GM12878 (cell line): ENCODE data around the gene MUSK. TPM values are rescaled to one million over a fixed set of nuclear protein-coding genes. Genes with fewer than 3 reads are reported as not detected.

Experiments used
- ATAC-seq: fragments of 200-7000 bp; cut with Tn5 transposase; 3 replicates; pipeline ENCODE4 v1.9.1; 2020; ENCODE audit warnings: mild to moderate bottlenecking, moderate library complexity
- BruUV-seq: library from RNA; stranded (reverse); fragments of 400-500 nt; replicated peaks from 2 replicates; lab custom pipeline; 2021; lab: Mats Ljungman, UMichigan
- CTCF ChIA-PET: fragments of 300-600 bp; sonication (Branson Sonifier 250); formaldehyde crosslinking; extraction: SDS; loops from one replicate; lab custom pipeline; 2021; ENCODE audit warnings: inconsistent platforms; lab: Yijun Ruan, JAX
- POLR2A ChIA-PET: fragments of 350-600 bp; formaldehyde crosslinking; extraction: SDS; loops from one replicate; lab custom pipeline; 2021; ENCODE audit warnings: inconsistent platforms; lab: Charles Lee
- RAD21 ChIA-PET: fragments of 300-600 bp; sonication (Branson Sonifier 250); formaldehyde crosslinking; loops from one replicate; lab custom pipeline; 2023; ENCODE audit warnings: antibody characterized with exemption; ENCODE audit not compliant: unreplicated experiment; lab: Charles Lee
- SMC1A ChIA-PET: fragments of 300-600 bp; sonication (Branson Sonifier 250); formaldehyde crosslinking; loops from one replicate; lab custom pipeline; 2023; ENCODE audit not compliant: unreplicated experiment, uncharacterized antibody; lab: Charles Lee
- DNase-seq: peaks from one replicate; pipeline ENCODE4 v3.0.0-alpha.2; 2011; ENCODE audit warnings: low read depth, low spot score
- FAIRE-seq: peaks from 3 replicates; lab custom pipeline; 2011; peaks lifted over from hg19 to GRCh38; lab: Jason Lieb, UNC
- H2AFZ ChIP-seq: 2 replicates; pipeline ENCODE4 v1.6.0; 2011; ENCODE audit warnings: low read depth, low read length, control low read depth; ENCODE audit not compliant: control insufficient read depth
- H3K27ac ChIP-seq: 2 replicates; pipeline ENCODE4 v1.5.1; 2011; ENCODE audit warnings: control low read depth; ENCODE audit not compliant: control insufficient read depth, insufficient read depth
- H3K27me3 ChIP-seq, 2 experiments: replicated peaks in 1 of 2; 2 replicates each; pipeline versions ENCODE4 v1.6.0 to v1.6.1; 2011; ENCODE audit warnings: low read length in 1 of 2; ENCODE audit not compliant: control insufficient read depth in 2 of 2, insufficient read depth in 2 of 2
- H3K36me3 ChIP-seq, 2 experiments: 2 replicates each; pipeline ENCODE4 v1.5.1; 2011; ENCODE audit warnings: low read length in 1 of 2; ENCODE audit not compliant: control insufficient read depth in 2 of 2, insufficient read depth in 2 of 2
- H3K4me1 ChIP-seq: 2 replicates; pipeline ENCODE4 v1.6.1; 2011; ENCODE audit warnings: mild to moderate bottlenecking, low read length, moderate library complexity, mixed read lengths; ENCODE audit not compliant: control insufficient read depth, insufficient read depth
- H3K4me2 ChIP-seq: 2 replicates; pipeline ENCODE4 v1.6.0; 2011; ENCODE audit warnings: control low read depth; ENCODE audit not compliant: control insufficient read depth, insufficient read depth
- H3K4me3 ChIP-seq: fragments of 200-600 bp; sonication (generic); 2 replicates; pipeline ENCODE4 v1.5.1; 2016
- H3K79me2 ChIP-seq: 2 replicates; pipeline ENCODE4 v1.6.0; 2011; ENCODE audit warnings: low read length; ENCODE audit not compliant: control insufficient read depth, insufficient read depth
- H3K9ac ChIP-seq: 2 replicates; pipeline ENCODE4 v1.8.0; 2011; ENCODE audit warnings: low read length, control low read depth, mixed read lengths; ENCODE audit not compliant: control insufficient read depth, insufficient read depth
- H3K9me3 ChIP-seq: replicated peaks from 3 replicates; pipeline ENCODE4 v1.5.1; 2011; ENCODE audit warnings: mild to moderate bottlenecking, low read length; ENCODE audit not compliant: control insufficient read depth, insufficient read depth
- H4K20me1 ChIP-seq: 2 replicates; pipeline ENCODE4 v1.6.0; 2011; ENCODE audit not compliant: control insufficient read depth, insufficient read depth
- CBX3 ChIP-seq: fragments of 200-600 bp; sonication (generic); IDR thresholded peaks from 2 replicates; pipeline ENCODE4 v1.6.1; 2016; ENCODE audit warnings: low read depth, borderline replicate concordance
- CHD4 ChIP-seq: fragments of 200-600 bp; sonication (generic); IDR thresholded peaks from 2 replicates; pipeline ENCODE4 v1.6.1; 2016; ENCODE audit warnings: mild to moderate bottlenecking
- CREB1 ChIP-seq: IDR thresholded peaks from 2 replicates; pipeline ENCODE4 v1.6.1; 2012; ENCODE audit warnings: low read depth, mild to moderate bottlenecking, inconsistent platforms
- EGR1 ChIP-seq, 2 experiments: IDR thresholded peaks; 1 replicate in 1 of 2; 2 replicates in 1 of 2; pipeline ENCODE4 v1.6.1; 2011 to 2012; ENCODE audit warnings: low read depth in 2 of 2, low read length in 2 of 2, borderline replicate concordance in 1 of 2, mild to moderate bottlenecking in 1 of 2, moderate library complexity in 1 of 2
- ETV6 ChIP-seq, 2 experiments: fragments of 450-650 bp in 1 of 2; IDR thresholded peaks in 1 of 2; conservative IDR thresholded peaks in 1 of 2; 2 replicates each; pipeline ENCODE4 v1.6.1; 2014; ENCODE audit warnings: antibody characterized with exemption in 1 of 2, borderline replicate concordance in 1 of 2, low read depth in 1 of 2, mild to moderate bottlenecking in 1 of 2, moderate library complexity in 1 of 2
- JUND ChIP-seq: IDR thresholded peaks from 2 replicates; pipeline ENCODE4 v1.6.1; 2012; ENCODE audit warnings: low read depth, mild to moderate bottlenecking, low read length, improper control_type of control experiment, moderate library complexity
- KAT2A ChIP-seq: conservative IDR thresholded peaks from 2 replicates; pipeline ENCODE4 v1.6.1; 2011; ENCODE audit warnings: low read depth, low read length; ENCODE audit not compliant: control insufficient read depth
- KLF5 ChIP-seq: fragments of 450-650 bp; IDR thresholded peaks from 2 replicates; pipeline ENCODE4 v1.6.1; 2014; ENCODE audit warnings: mild to moderate bottlenecking; ENCODE audit not compliant: partially characterized antibody
- SMAD5 ChIP-seq: IDR thresholded peaks from 2 replicates; pipeline ENCODE4 v1.6.1; 2016; ENCODE audit warnings: antibody characterized with exemption, low read depth
- SREBF1 ChIP-seq: IDR thresholded peaks from 2 replicates; pipeline ENCODE4 v1.6.1; 2012; ENCODE audit warnings: mild to moderate bottlenecking, low read length
- SREBF2 ChIP-seq: IDR thresholded peaks from 2 replicates; pipeline ENCODE4 v1.6.1; 2012; ENCODE audit warnings: mild to moderate bottlenecking, low read length
- SRF ChIP-seq, 2 experiments: IDR thresholded peaks; 2 replicates each; pipeline ENCODE4 v1.6.1; 2011; ENCODE audit warnings: low read depth in 2 of 2, low read length in 2 of 2, mild to moderate bottlenecking in 1 of 2, moderate library complexity in 1 of 2
- TCF3 ChIP-seq: IDR thresholded peaks from 2 replicates; pipeline ENCODE4 v1.6.1; 2012; ENCODE audit warnings: low read depth, mild to moderate bottlenecking, low read length, borderline replicate concordance; ENCODE audit not compliant: insufficient read depth
- TCF7 ChIP-seq: IDR thresholded peaks from 2 replicates; pipeline ENCODE4 v1.6.1; 2014; ENCODE audit warnings: antibody characterized with exemption, borderline replicate concordance
- YY1 ChIP-seq: IDR thresholded peaks from 2 replicates; pipeline ENCODE4 v1.6.1; 2011; ENCODE audit warnings: low read depth, mild to moderate bottlenecking, low read length
- ZNF24 ChIP-seq: fragments of 450-650 bp; IDR thresholded peaks from 2 replicates; pipeline ENCODE4 v1.6.1; 2017; ENCODE audit warnings: antibody characterized with exemption, mild to moderate bottlenecking
- WGBS: methylation state at CpG from one replicate; pipeline ENCODE4 v1.1.6; 2016; ENCODE audit warnings: low lambda C conversion rate; ENCODE audit not compliant: insufficient replicate concordance, insufficient coverage; ENCODE audit errors: missing lambda C conversion rate; 5-methylcytosine and 5-hydroxymethylcytosine counted together
- in situ Hi-C: fragments of 300-500 bp; cut with MboI; formaldehyde crosslinking; loops from 9 replicates; pipeline ENCODE4 v1.14.3; 2018; ENCODE audit warnings: mixed read lengths
- intact Hi-C: fragments of 100-400 bp; cut with micrococcal nuclease; formaldehyde crosslinking; loops from one replicate; pipeline ENCODE4 v1.14.2; 2022; ENCODE audit not compliant: unreplicated experiment
- polyA plus RNA-seq, 11 experiments: library from polyadenylated mRNA; depleted of rRNA in 4 of 11; unstranded in 6 of 11; stranded (reverse) in 5 of 11; fragments of >200 nt; fragmentation: Nextera tagmentation in 4 of 11; fragmentation: Illumina TruSeq in 1 of 11; extraction: Ambion mirVana in 4 of 11; extraction: Trizol in 1 of 11; gene quantifications; 1 replicate in 1 of 11; 2 replicates in 10 of 11; pipeline versions ENCODE4 v1.2.1 to v1.2.3, GENCODE V29; 2011 to 2016; ENCODE audit warnings: inconsistent platforms in 2 of 11, missing spikeins in 2 of 11, low read depth in 1 of 11
- total RNA-seq, 4 experiments: library from RNA; depleted of rRNA in 3 of 4; stranded (reverse); fragments of >200 nt in 3 of 4; fragmentation: Illumina TruSeq in 1 of 4; extraction: Trizol in 1 of 4; gene quantifications; 2 replicates each; pipeline versions ENCODE4 v1.2.1 to v1.2.3, GENCODE V29; 2013 to 2021
- TF ChIP-seq, protein P1 (sequence below): IDR thresholded peaks from 2 replicates; pipeline ENCODE4 v1.6.1; 2012; ENCODE audit warnings: low read depth, low read length, improper control_type of control experiment

The MUSK gene
- total and polyA plus RNA-seq, 10 of the 15 experiments (the other 5 are each of a cell fraction or from before 2014, with no cell fraction given), result 0.04 to 0.19 (median 0.10) TPM; not detected in 5

GRCh38 chr9:110810262-110810976 is 141.8 kb downstream of the MUSK start:
- ChIA-PET RAD21 (interaction anchor here (0.8 to 1.6 kb wide), 5 partner anchors 8 to 226 kb away, joined by 3 to 5 read pairs (median 3); no protein-coding TSS in a partner anchor), CTCF (interaction anchor here (1.3 to 2.6 kb wide), 4 partner anchors 9 to 142 kb away, joined by 3 to 13 read pairs (median 4); no protein-coding TSS in a partner anchor), SMC1A (interaction anchor here (0.8 to 2.9 kb wide), 21 partner anchors 9 to 272 kb away, joined by 3 to 13 read pairs (median 3); no protein-coding TSS in a partner anchor), POLR2A (interaction anchor here (0.7 kb wide), 2 partner anchors 9 to 25 kb away, joined by 3 to 11 read pairs; no protein-coding TSS in a partner anchor)
- FAIRE-seq, result no peak
- Histone ChIP-seq H3K9ac (no peak overlapping the region), H3K4me3 (no peak overlapping the region), H3K4me1 (peaks cover 18% of the 10 kb centered on the region), H3K79me2 (no peaks in the 10 kb centered on the region), H2AFZ (no peak overlapping the region), H3K27me3 (no peaks in the 10 kb centered on the region), H4K20me1 (no peaks in the 10 kb centered on the region), H3K4me2 (no peak overlapping the region), H3K9me3 (peaks cover 2% of the 10 kb centered on the region), H3K36me3 (no peaks in the 10 kb centered on the region), H3K27ac (no peak overlapping the region)
- 100% methylated on average over 1 of the region's 1 CpG for WGBS
- DNase-seq, result no peak
- in situ Hi-C loops (no loop called here), intact Hi-C loops (no loop called here)
- no peak for ATAC-seq
- no peak for TF ChIP-seq CREB1
- no peak for TF ChIP-seq SREBF1
- no peak for TF ChIP-seq CHD4
- TF ChIP-seq KLF5, result no peak
- no peak for TF ChIP-seq SRF (IDR thresholded peaks at IDR 0.05; ENCODE audit: low read depth in 2 of 2, low read length in 2 of 2)
- no peak for TF ChIP-seq YY1
- no peak for TF ChIP-seq TCF3
- TF ChIP-seq KAT2A, result no peak
- no peak for TF ChIP-seq CBX3
- TF ChIP-seq EGR1 (IDR thresholded peaks at IDR 0.05; ENCODE audit: borderline replicate concordance in 1 of 2, low read depth in 2 of 2, low read length in 2 of 2), result no peak
- no peak for TF ChIP-seq TCF7
- TF ChIP-seq JUND, result no peak
- no peak for TF ChIP-seq ZNF24
- no peak for TF ChIP-seq SMAD5
- TF ChIP-seq SREBF2, result no peak
- TF ChIP-seq, protein P1, sequence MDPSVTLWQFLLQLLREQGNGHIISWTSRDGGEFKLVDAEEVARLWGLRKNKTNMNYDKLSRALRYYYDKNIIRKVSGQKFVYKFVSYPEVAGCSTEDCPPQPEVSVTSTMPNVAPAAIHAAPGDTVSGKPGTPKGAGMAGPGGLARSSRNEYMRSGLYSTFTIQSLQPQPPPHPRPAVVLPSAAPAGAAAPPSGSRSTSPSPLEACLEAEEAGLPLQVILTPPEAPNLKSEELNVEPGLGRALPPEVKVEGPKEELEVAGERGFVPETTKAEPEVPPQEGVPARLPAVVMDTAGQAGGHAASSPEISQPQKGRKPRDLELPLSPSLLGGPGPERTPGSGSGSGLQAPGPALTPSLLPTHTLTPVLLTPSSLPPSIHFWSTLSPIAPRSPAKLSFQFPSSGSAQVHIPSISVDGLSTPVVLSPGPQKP, result no peak
- no peak for TF ChIP-seq ETV6 (conservative IDR thresholded peaks at IDR 0.05 in 1 of 2, IDR thresholded peaks at IDR 0.05 in 1 of 2; ENCODE audit: borderline replicate concordance in 1 of 2, low read depth in 1 of 2)
- no TSS peak for BruUV-seq
